ENCODE results near the gene SPINT2.
"Not testable (repeated sequence)": the region's sequence is repeated elsewhere in the genome, so short reads cannot be mapped to it uniquely, and the experiment has no call there.

Gene SPINT2

GRCh38 chr19:38264486-38265212 is at the start of gene SPINT2:
Gene SPINT2 (plus strand): TSS chr19:38264573. CDS start chr19:38264893, 320 bp downstream.
- DNase-seq (ENCODE audit: low read depth), result no peak

DNA sequence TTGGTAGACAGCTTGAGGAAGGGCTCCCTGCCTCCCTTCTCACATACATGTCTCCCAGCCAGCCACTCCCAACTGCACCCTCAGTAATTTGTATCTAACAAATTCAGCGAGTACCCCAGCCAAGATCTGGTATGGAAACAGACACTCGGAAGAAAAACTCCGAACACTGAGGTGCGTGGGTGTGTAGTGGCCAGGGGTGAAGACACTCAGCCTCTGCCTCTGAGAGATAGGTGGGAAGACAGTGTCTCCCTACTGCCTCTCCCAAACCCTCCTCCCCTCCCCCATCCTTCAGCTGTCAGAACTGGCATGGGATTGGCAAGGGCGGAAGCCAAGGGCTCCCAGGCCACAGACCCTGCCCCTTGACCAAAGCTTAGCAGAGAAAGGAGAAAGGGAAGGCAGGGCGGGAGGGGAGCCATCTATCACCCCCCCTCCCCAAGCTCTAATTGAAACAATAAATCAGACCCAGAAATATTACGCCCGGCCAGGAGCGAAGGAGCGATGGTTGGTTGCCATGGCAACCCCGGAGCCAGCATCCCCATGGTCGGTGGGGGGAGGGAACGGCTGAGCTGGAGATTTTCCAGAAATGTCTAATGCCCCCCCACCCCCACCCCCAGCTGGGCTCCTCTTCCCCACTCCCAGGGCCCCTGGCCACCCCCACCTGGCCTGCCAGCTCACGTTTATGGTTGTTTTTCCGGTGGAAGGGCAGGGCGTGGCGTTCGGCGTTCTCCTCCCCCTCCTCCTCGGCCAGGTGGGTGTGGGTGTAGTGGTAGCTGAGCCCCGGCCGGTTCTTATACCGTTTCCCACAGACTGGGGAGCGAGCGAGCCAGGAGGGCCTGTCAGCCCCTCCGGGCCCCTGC is 47.4 kb upstream of the SPINT2 start:
- no peak for DNase-seq (ENCODE audit: low read depth)

- DNase-seq (ENCODE audit: low read depth), result no peak
Measured at GRCh38 chr19:38218204-38218603, 46.2 kb upstream of the SPINT2 start.

- no peak for DNase-seq (ENCODE audit: low read depth)
Measured at GRCh38 chr19:38219221-38219620, 45.2 kb upstream of the SPINT2 start.

GRCh38 chr19:38221421-38221820 is 43.0 kb upstream of the SPINT2 start:
- no peak for DNase-seq (ENCODE audit: low read depth)

- DNase-seq (ENCODE audit: low read depth), result no peak
Measured at GRCh38 chr19:38221919-38222830, 42.2 kb upstream of the SPINT2 start.

DNA sequence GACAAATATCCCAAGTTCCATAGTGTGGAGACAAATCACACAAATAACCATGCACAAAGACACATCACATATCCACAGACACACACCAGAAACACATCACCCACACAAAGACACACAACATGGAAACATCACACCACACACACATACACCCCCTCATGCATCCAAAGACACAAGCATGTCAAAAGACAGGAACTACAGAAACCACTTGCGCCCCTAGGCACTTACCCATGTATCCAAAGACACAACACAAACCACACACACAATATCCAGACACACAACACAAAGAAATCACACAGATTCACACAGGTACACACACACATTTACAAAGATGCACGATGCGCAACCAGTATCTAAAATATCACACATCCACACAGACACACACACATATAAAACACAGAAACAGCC is 41.3 kb upstream of the SPINT2 start:
- DNase-seq (ENCODE audit: low read depth), result no peak

- no peak for DNase-seq (ENCODE audit: low read depth)
Measured at GRCh38 chr19:38223617-38224013, 40.8 kb upstream of the SPINT2 start.

DNA sequence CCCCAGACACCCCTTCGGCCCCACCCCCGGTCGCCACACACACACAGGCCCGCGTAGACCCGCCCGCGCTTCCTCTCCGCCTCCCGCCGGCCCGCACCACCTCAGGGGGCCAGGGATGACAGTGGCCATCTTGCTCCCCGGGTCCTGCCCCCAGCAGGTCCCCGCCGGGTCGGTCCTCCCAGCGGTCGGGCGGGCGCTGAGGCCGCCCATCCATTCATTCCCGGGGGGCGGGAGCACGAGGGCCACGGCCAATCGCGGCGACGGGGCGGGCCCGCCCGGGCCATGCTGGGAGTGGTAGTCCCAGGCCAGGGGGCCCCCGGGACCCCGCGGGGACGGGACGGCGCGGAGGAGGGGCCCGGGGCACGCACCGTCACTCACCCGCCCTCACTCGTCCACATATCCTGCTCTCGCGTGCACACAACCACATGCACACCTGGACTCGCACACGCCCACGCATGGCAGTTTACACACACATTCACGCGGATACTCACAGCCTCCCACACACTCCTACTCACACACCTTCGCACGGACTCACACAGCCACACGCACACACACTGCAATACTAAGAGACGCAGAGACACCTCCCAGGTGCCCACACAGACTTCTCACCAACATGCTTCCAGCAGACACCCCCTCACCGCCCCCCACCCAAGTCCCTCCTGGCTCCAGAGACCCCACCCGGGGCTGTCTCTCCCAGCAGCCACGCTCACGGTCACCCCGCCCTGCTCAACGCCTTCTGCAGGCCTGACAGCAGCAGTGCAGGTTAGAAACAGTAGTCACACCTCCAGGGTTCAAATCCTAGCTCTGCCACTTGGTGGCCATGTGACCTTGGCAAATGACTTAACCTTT is 40.1 kb upstream of the SPINT2 start, which contains the start of gene DPF1:
Gene DPF1, minus strand, starts transcription at position 209 of the 849 bp plus-strand sequence. Its CDS starts 80 bp downstream, at position 129.
- DNase-seq (ENCODE audit: low read depth), result no peak

- DNase-seq (ENCODE audit: low read depth), result not testable (repeated sequence)
Measured at GRCh38 chr19:38224863-38225218, 39.5 kb upstream of the SPINT2 start.

DNA sequence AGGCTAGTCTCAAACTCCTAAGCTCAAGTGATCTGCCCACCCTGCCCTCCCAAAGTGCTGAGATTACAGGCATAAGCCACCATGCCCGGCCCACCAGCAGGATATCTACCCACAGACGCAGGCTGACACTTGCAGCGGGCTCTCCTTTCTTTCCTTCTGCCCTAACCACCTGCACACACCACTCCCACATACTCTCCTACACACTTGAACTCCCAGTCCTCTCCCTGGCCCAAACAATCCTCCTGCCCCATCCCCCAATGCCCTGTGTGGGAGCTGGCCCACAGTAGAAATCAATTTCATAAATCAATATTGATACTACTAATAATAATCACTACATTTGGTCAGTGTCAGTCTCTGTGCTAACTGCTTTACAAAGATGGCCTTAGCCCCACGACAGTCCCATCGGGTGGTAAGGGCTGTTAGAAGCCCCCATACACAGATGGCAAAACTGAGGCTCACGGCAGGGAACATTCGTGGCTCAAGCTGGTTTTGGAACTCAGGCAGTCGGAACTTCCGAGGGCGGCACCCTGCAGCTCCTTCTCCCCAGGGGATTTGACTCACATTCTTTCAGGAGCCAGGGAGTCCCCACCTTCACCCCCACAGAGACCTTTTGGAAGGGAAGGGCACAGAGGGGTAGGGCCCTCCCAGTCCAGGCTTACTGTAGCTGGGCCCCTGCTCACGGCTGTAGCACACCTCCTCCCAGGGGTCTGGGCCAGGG is 36.9 kb upstream of the SPINT2 start:
- no peak for DNase-seq (ENCODE audit: low read depth)

GRCh38 chr19:38228005-38228377 is 36.4 kb upstream of the SPINT2 start:
- no peak for DNase-seq (ENCODE audit: low read depth)

DNA sequence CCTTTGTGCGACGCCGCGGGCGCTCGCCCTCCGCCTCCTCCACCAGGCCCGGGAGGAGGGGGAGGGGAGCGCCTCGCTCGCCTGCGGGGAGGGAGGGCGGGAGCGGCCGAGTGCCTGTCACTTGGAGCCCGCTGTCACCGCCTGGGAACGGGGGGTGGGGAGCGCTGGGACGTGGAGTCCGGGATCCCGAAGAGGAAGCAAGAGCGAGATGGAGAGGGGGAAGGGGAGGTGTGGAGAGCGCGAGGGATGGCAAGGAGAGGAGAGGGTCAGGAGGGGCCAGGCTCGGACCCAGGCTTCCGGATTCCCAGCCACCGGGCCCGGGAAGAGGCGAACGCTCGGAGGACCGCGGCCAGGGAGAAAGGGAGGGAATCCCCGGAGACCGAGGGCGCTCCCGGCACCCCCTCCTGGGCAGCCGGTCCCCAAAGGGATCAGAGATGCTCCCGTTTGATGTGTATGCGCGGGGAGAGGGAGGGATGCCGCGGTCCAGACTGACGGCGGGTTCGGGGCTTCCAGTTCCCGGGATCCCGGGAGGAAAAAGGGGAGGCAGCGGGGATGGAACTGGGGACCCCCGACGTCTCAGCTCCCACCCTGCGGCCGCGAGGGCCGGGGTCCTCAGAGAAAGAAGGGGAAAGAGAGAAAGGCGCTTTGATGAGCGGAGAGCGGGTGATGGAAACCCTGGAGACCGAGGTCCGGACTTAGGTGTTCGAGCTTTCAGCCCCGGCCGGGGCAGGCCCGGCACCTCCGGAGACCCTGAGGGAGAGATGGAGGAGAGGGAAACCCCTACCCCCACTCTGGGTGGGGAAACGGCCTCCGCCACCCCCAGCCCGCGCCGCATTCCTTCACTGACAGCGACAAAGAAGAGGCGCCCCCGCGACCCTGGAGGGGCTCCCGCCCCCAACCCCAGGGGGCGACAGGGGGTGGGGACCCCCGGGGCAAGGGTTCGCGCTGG is 35.6 kb upstream of the SPINT2 start:
- no peak for DNase-seq (ENCODE audit: low read depth)

GRCh38 chr19:38229585-38230073 is 34.7 kb upstream of the SPINT2 start:
- peak; percentile 41 for DNase-seq (ENCODE audit: low read depth)

DNA sequence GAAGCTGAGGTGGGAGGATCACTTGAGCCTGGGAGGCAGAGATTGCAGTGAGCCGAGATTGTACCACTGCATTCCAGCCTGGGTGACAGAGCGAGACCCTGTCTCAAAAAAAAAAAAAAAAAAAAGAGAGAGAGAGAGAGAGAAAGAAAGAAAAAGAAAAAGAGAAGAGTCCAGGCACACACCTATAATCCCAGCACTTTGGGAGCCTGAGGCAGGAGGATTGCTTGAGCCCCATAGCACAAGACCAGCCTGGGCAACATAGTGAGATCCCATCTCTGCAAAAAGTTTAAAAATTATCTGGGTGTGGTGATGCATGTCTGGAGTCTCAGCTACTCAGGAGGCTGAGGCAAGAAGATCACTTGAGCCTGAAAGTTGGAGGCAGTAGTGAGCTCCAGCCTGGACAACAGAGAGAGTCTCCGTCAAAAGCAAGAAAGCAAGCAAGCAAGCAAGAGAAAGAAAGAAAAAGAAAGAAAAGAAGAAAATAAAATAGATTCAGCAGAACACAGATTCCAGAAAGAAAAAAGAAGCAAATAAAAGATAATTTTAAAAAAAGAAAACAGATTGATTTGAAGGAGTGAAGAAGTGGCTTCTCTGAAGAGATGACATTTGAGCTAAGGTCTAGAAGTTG is 33.8 kb upstream of the SPINT2 start:
- DNase-seq (ENCODE audit: low read depth), result not testable (repeated sequence)

DNA sequence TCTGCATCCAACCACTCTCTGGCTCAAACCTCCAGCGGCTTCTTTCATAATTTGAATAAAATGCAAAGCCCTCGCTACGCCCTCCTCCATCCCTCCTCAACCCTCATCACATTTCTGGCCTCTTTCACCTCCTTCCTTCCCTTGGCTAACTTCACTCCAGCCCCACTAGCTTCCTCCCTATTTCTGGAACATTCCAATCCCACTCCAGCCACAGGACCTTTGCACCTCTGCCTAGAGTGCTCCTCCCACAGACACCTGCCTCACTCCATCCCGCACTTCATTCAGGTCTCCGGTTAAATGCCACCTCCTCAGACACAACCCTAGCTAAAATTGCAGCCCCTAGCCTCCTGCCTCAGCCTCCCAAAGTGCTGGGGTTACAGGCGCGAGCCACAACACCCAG is 32.5 kb upstream of the SPINT2 start:
- no peak for DNase-seq (ENCODE audit: low read depth)

DNA sequence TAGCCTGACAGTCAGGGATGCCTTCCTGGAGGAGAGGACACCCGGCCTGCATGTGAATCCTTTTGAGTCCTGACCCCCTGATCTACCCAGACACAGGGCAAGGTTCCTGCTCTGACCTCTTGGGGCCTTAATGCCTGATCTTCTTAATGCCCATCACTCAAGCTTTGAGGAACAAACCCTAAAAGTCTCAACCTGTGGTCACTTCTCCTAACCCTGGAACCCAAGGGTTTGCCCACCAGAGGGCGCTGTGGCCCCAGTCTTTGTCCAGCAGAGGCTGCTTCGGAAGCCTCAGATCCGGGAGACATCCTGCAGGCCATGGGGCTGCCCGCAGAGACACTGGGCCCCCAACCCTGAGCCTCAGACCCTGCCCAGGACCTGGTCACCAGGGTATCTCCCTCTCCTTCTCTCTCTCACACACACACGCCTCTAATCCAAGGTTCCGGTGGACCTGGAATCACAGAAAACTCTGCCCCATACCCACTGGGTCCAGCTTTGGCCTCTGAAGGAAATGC is 30.6 kb upstream of the SPINT2 start:
- DNase-seq (ENCODE audit: low read depth), result peak; percentile 37

- DNase-seq (ENCODE audit: low read depth), result no peak
Measured at GRCh38 chr19:38234615-38235014, 29.8 kb upstream of the SPINT2 start.

DNA sequence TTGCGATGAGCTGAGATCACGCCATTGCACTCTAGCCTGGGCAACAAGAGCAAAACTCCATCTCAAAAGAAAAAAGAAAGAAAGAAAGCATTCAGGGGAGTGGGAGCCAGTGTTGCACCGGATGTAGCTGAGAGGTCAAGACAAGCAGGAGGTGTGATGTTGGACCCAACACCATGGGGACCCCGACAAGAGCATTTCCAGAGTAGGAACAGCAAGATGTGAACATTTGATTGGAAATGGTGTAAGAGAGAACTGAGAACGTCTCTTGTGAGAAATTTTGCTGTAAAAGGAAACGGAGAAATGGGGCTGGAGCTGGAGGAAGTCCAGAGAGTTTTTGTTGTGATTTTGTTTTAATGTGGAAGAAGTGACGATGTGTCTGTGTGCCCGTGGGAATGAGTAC is 24.6 kb upstream of the SPINT2 start:
- DNase-seq (ENCODE audit: low read depth), result no peak
